Dendritic cell treated with granulocyte-macrophage colony-stimulating factor and Interleukin-4, amounts not matched to agents 40 ng/mL and 50 ng/mL, for 4 days (primary cell): ENCODE results near the gene FOXJ2.
"Not testable (repeated sequence)": the region's sequence is repeated elsewhere in the genome, so short reads cannot be mapped to it uniquely, and the experiment has no call there.

ENCODE experiments used
- H3K27ac Mint-ChIP-seq: one replicate; pipeline ENCODE4 v1.8.0; 2022; ENCODE audit warnings: mild to moderate bottlenecking, mixed read lengths
- H3K27me3 Mint-ChIP-seq: one replicate; pipeline ENCODE4 v1.8.0; 2022; ENCODE audit warnings: mild to moderate bottlenecking, mixed read lengths
- H3K36me3 Mint-ChIP-seq: one replicate; pipeline ENCODE4 v1.8.0; 2022; ENCODE audit warnings: low read depth, mixed read lengths
- H3K4me1 Mint-ChIP-seq: one replicate; pipeline ENCODE4 v1.8.0; 2022; ENCODE audit warnings: low read depth, mixed read lengths
- H3K4me3 Mint-ChIP-seq: one replicate; pipeline ENCODE4 v1.8.0; 2022; ENCODE audit warnings: mild to moderate bottlenecking, moderate library complexity, mixed read lengths
- H3K9me3 Mint-ChIP-seq: one replicate; pipeline ENCODE4 v1.8.0; 2022; ENCODE audit warnings: mixed read lengths
- intact Hi-C: fragments of 100-400 bp; cut with micrococcal nuclease; formaldehyde crosslinking; loops from one replicate; pipeline ENCODE4 v1.15.0; 2022

Gene FOXJ2

GRCh38 chr12:8032242-8033152 is at the start of gene FOXJ2:
TSS of gene FOXJ2 (plus strand) at chr12:8032716. CDS start at chr12:8039833, 7,117 bp downstream.
- H3K27me3 Mint-ChIP-seq: no peaks in the 10 kb centered on the region
- peaks cover 30% of the 10 kb centered on the region for H3K36me3 Mint-ChIP-seq
- peaks cover 49% of the 10 kb centered on the region for H3K4me1 Mint-ChIP-seq
- intact Hi-C loops: loop anchor here (5.0 kb wide), 1 partner anchor 50 kb away; the partner anchor contains the start of gene NECAP1
- H3K27ac Mint-ChIP-seq: peak within 1 kb of the TSS; percentile 90
- no peaks in the 10 kb centered on the region for H3K9me3 Mint-ChIP-seq
- peak within 1 kb of the TSS; percentile 87 for H3K4me3 Mint-ChIP-seq

- H3K4me1 Mint-ChIP-seq: peaks cover 12% of the 10 kb centered on the region
- H3K9me3 Mint-ChIP-seq, H3K4me3 Mint-ChIP-seq, intact Hi-C loops, H3K27me3 Mint-ChIP-seq, H3K27ac Mint-ChIP-seq, H3K36me3 Mint-ChIP-seq: not testable (repeated sequence)
These were observed 49.5 kb upstream of the FOXJ2 start for GRCh38 chr12:7983019-7983418.

- intact Hi-C loops, H3K9me3 Mint-ChIP-seq, H3K4me1 Mint-ChIP-seq, H3K4me3 Mint-ChIP-seq, H3K36me3 Mint-ChIP-seq, H3K27me3 Mint-ChIP-seq: not testable (repeated sequence)
- peak overlapping the region; percentile 28 for H3K27ac Mint-ChIP-seq
These were observed 49.1 kb upstream of the FOXJ2 start for GRCh38 chr12:7983460-7983859.

- Mint-ChIP-seq H3K27ac (no peak overlapping the region), H3K9me3 (no peaks in the 10 kb centered on the region), H3K27me3 (no peaks in the 10 kb centered on the region), H3K36me3 (no peaks in the 10 kb centered on the region), H3K4me1 (peaks cover 15% of the 10 kb centered on the region), H3K4me3 (no peak overlapping the region)
- intact Hi-C loops: no loop called here
These were observed 47.6 kb upstream of the FOXJ2 start for GRCh38 chr12:7984900-7985299.

- Mint-ChIP-seq H3K4me1 (peaks cover 24% of the 10 kb centered on the region), H3K4me3 (no peak overlapping the region)
- intact Hi-C loops: no loop called here
These were observed 46.6 kb upstream of the FOXJ2 start for GRCh38 chr12:7985802-7986418.

GRCh38 chr12:7989827-7990491 is 42.6 kb upstream of the FOXJ2 start:
- peak overlapping the region; percentile 79 for H3K27ac Mint-ChIP-seq
- H3K4me3 Mint-ChIP-seq: peak overlapping the region; percentile 45
- H3K4me1 Mint-ChIP-seq: peaks cover 32% of the 10 kb centered on the region
- intact Hi-C loops: loop anchor here (2.0 kb wide), 2 partner anchors 19 to 29 kb away; no protein-coding TSS in a partner anchor
- no peaks in the 10 kb centered on the region for H3K9me3 Mint-ChIP-seq
- H3K36me3 Mint-ChIP-seq: no peaks in the 10 kb centered on the region
- no peaks in the 10 kb centered on the region for H3K27me3 Mint-ChIP-seq

More at GRCh38 chr12:7985802-7986418, 46.6 kb upstream of the FOXJ2 start:
- Mint-ChIP-seq H3K27ac (peak overlapping the region; percentile 22), H3K9me3 (no peaks in the 10 kb centered on the region), H3K36me3 (no peaks in the 10 kb centered on the region), H3K27me3 (no peaks in the 10 kb centered on the region)

- no peak overlapping the region for H3K4me3 Mint-ChIP-seq
- no peaks in the 10 kb centered on the region for H3K36me3 Mint-ChIP-seq
- H3K4me1 Mint-ChIP-seq: peaks cover 36% of the 10 kb centered on the region
- H3K27ac Mint-ChIP-seq: peak overlapping the region; percentile 79
- intact Hi-C loops: loop anchor here (2.0 kb wide), 2 partner anchors 21 to 31 kb away; no protein-coding TSS in a partner anchor
- no peaks in the 10 kb centered on the region for H3K27me3 Mint-ChIP-seq
- no peaks in the 10 kb centered on the region for H3K9me3 Mint-ChIP-seq
These were observed 41.0 kb upstream of the FOXJ2 start for GRCh38 chr12:7991535-7991934.

GRCh38 chr12:7994731-7995205 is 37.7 kb upstream of the FOXJ2 start:
- peaks cover 28% of the 10 kb centered on the region for H3K4me1 Mint-ChIP-seq
- intact Hi-C loops: loop anchor here (1.0 kb wide), 2 partner anchors 61 to 134 kb away; no protein-coding TSS in a partner anchor
- H3K27ac Mint-ChIP-seq: no peak overlapping the region
- H3K27me3 Mint-ChIP-seq: no peaks in the 10 kb centered on the region
- no peaks in the 10 kb centered on the region for H3K9me3 Mint-ChIP-seq
- no peaks in the 10 kb centered on the region for H3K36me3 Mint-ChIP-seq
- H3K4me3 Mint-ChIP-seq: no peak overlapping the region

- Mint-ChIP-seq H3K4me3 (no peak overlapping the region), H3K9me3 (no peaks in the 10 kb centered on the region), H3K27ac (no peak overlapping the region), H3K36me3 (no peaks in the 10 kb centered on the region), H3K4me1 (peaks cover 21% of the 10 kb centered on the region), H3K27me3 (no peaks in the 10 kb centered on the region)
- intact Hi-C loops: loop anchor here (1.0 kb wide), 2 partner anchors 62 to 135 kb away; no protein-coding TSS in a partner anchor
These were observed 37.1 kb upstream of the FOXJ2 start for GRCh38 chr12:7995266-7995963.

- H3K9me3 Mint-ChIP-seq, H3K27ac Mint-ChIP-seq, H3K27me3 Mint-ChIP-seq, intact Hi-C loops, H3K4me3 Mint-ChIP-seq, H3K36me3 Mint-ChIP-seq: not testable (repeated sequence)
- peaks cover 13% of the 10 kb centered on the region for H3K4me1 Mint-ChIP-seq
These were observed 31.7 kb upstream of the FOXJ2 start for GRCh38 chr12:8000827-8001226.

- H3K4me3 Mint-ChIP-seq, H3K36me3 Mint-ChIP-seq, H3K27me3 Mint-ChIP-seq, H3K9me3 Mint-ChIP-seq, H3K4me1 Mint-ChIP-seq, H3K27ac Mint-ChIP-seq, intact Hi-C loops: not testable (repeated sequence)
These were observed 31.0 kb upstream of the FOXJ2 start for GRCh38 chr12:8001496-8001895.

- H3K27ac Mint-ChIP-seq, H3K27me3 Mint-ChIP-seq, H3K36me3 Mint-ChIP-seq, H3K9me3 Mint-ChIP-seq, H3K4me3 Mint-ChIP-seq, intact Hi-C loops, H3K4me1 Mint-ChIP-seq: not testable (repeated sequence)
These were observed 27.6 kb upstream of the FOXJ2 start for GRCh38 chr12:8004897-8005296.

- no peaks in the 10 kb centered on the region for H3K36me3 Mint-ChIP-seq
- intact Hi-C loops: no loop called here
- H3K4me3 Mint-ChIP-seq: no peak overlapping the region
- H3K4me1 Mint-ChIP-seq: peaks cover 5% of the 10 kb centered on the region
- no peak overlapping the region for H3K27ac Mint-ChIP-seq
- no peaks in the 10 kb centered on the region for H3K9me3 Mint-ChIP-seq
- H3K27me3 Mint-ChIP-seq: peaks cover 4% of the 10 kb centered on the region
These were observed 21.2 kb upstream of the FOXJ2 start for GRCh38 chr12:8011331-8011730.
